C1 segment of cervical spinal cord (tissue), 14 donors: ENCODE measurements around the gene DPPA4.
"Not testable (repeated sequence)": the region's sequence is repeated elsewhere in the genome, so short reads cannot be mapped to it uniquely, and the experiment has no call there.

Experiments
- DNase-seq, 14 donors: peaks; one replicate each; lab custom pipeline; 2025; lab: John Stamatoyannopoulos, UW

The DPPA4 gene, protein sequence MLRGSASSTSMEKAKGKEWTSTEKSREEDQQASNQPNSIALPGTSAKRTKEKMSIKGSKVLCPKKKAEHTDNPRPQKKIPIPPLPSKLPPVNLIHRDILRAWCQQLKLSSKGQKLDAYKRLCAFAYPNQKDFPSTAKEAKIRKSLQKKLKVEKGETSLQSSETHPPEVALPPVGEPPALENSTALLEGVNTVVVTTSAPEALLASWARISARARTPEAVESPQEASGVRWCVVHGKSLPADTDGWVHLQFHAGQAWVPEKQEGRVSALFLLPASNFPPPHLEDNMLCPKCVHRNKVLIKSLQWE

GRCh38 chr3:109337393-109337792, at the start of gene DPPA4:
DPPA4 (minus strand) TSS chr3:109337546; CDS start chr3:109337517, 29 bp downstream.
- DNase-seq: no peak

- DNase-seq: no peak
Measured at GRCh38 chr3:109385442-109386318, 48.3 kb upstream of the DPPA4 start.

DNA sequence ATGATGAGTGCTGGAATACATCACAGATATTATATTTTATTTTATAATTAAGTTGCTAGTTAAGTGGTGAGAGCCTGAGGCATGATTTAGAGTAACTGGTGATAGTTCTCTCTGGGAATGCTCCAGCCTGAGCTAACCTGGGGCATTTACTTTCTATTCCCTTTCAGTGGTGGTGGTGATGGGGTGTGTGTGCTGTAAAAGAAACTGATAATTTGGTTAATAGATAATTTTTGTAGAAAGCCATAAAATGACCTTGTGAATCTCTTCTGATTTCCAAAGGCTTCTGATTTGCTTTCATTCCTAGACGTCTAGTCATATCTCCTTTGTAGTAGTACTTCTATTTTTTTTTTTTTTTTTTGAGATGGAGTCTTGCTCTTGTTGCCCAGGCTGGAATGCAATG, 46.8 kb upstream of the DPPA4 start:
- no peak for DNase-seq

DNA sequence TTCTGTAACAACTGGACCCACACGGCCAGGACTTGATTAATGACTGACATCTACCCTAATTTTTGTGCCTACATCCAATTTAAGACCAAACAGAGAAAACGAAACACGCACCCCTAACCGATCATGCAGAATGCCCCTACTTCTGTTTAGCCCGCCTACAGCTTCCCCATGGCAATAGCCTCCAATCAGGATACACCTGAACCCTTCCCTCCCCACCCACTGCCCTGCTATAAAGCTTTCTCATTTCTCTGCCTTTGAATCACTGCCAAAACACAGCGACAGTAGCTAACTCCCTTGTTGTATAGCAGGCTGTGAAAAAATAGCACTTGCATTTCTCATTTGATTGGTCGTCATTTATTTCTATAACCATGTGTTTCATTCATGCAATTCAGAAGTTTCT, 45.2 kb upstream of the DPPA4 start:
- DNase-seq: no peak

GRCh38 chr3:109375975-109376374, 38.6 kb upstream of the DPPA4 start:
- no peak for DNase-seq

- DNase-seq: not testable (repeated sequence)
Measured at GRCh38 chr3:109374434-109374833, 37.1 kb upstream of the DPPA4 start.

DNA sequence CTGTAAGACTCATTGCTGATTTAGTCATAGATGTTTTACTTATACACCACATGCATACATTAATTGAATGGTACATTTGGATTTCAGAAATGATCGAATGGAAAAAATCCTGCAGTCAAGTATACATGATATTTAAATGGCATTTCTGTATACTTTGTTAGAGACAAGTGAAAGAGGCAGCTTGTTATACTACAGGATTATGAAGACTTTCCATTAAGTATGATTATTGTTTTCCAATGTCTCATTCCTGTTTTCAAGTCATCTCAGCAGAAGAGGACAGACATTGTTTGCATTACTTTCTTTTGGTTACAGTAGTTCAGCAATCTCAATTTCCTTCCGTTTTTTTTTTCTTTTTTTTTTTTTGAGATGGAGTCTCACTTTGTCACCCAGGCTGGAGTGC, 36.6 kb upstream of the DPPA4 start:
- DNase-seq: no peak

GRCh38 chr3:109372639-109373038, 35.3 kb upstream of the DPPA4 start:
- no peak for DNase-seq

DNA sequence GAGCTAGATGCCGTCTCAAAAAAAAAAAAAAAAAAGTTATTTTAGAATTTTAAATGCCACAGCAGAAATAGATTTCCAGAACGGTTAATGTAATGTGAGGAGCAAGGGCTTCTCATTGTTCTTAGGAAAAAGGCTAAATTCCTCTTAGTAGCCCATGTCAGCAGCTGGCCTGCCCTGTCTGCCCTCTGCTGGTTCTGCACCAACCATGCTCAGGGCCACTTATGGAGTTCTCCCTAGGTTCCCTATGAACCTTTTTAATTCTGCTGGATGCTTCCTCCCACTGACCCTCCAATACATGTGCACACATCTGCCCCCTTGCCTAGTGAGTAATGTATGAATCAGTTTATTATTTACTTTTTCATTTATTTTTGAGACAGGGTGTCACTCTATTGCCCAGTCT, 32.2 kb upstream of the DPPA4 start:
- DNase-seq: no peak

GRCh38 chr3:109364088-109364487, 26.7 kb upstream of the DPPA4 start:
- DNase-seq: no peak

DNA sequence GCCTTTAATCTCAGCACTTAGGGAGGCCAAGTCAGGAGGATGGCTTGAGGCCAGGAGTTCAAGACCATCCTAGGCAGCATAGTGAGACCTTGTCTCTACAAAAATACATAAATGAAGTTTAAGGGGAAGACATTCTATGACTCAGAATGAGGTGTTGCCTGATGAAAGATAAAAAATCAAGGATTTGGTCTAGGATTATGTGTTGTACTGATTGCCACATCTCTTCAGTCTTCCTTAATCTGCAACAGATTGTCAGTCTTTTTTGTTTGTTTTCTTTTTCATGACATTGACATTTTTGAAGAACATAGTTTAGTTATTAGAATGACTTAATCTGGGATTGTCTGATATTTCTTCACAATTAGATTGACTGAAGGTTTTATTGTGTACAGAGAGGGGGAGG, 26.3 kb upstream of the DPPA4 start:
- DNase-seq: no peak

GRCh38 chr3:109362823-109363222, 25.5 kb upstream of the DPPA4 start:
- DNase-seq: no peak

DNA sequence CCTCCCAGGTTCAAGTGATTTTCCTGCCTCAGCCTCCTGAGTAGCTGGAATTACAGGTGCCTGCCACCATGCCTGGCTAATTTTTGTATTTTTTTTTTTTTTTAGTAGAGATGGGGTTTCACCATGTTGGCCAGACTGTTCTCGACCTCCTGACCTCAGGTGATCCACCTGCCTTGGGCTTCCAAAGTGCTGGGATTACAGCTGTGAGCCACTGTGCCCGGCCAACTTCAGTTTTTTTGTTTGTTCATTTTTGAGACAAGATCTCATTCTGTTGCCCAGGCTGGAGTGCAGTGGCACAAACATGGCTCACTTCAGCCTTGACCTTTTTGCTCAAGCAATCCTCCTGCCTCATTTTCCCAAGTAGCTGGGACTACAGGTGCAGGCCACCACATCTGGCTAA, 21.5 kb upstream of the DPPA4 start:
- not testable (repeated sequence) for DNase-seq

DNA sequence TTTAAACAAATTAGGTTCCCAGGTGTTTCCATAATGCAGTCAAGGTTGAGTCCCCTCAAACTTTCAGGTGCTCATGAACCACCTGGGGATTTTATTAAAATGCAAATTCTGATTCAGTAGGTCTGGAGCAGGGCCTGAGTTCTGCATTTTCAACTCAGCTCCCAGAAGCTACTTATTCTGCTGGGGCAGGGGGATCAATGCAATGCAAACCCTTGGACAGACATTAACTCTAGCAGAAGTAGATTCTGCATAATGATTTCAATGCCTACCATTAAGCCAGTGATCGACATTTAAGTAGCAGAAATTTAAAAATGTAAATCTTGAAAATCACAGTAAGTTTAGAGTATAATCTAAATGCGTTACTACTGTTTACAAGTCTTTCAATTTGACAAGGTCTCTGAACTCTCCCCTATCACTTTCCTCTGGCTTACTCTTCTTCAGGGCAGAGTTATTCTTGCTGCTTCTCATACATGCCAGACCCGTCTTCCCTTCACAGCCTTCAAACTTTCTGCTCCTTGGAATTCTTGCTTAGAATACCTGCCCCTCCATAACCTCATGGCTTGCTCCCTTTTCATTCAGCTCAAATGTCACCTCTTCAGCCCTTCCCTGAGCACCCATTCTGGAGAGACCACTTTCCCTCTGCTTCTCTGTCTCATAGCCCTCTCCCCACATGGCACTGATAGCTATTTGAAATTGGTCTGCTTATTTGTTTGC, 19.3 kb upstream of the DPPA4 start:
- no peak for DNase-seq

DNA sequence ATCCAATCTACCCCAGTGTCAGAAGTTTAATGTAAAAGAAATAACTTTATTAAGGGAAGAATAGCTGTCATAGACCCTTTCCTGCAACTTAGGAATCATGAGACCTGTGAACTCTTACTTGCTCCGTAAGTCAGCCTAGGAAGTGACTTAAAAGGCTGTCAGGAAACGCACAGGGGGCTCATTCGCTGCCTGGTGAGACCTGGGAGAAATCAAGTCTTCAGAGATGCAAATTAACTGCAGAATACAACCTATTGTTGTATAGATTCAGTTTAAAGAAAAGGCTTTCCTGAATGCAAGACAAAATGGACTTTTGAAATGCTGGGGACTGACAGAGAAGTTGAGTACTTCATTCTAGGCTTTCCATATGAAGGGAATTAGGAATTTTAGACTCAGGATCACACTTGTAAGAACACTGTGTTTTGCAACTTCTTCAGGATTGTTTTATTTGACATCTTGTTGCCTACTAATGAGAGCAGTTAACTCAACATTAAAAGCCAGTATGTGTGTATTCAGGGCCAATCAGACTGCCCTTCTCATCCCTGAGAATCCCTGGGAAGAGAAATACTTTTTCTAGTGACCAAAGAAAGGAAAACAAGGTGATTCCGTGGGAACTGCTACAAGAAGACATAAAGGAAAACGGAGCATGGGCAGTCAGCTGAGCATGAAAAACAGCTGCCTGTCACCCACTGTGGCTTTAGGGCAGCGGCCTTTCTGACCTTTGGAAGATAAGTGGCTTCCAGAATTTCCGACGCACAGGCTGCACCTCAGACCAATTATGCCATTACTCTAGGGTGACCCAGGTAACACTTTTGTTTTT, 18.5 kb upstream of the DPPA4 start:
- no peak for DNase-seq

GRCh38 chr3:109353057-109353456, 15.7 kb upstream of the DPPA4 start:
- no peak for DNase-seq

DNA sequence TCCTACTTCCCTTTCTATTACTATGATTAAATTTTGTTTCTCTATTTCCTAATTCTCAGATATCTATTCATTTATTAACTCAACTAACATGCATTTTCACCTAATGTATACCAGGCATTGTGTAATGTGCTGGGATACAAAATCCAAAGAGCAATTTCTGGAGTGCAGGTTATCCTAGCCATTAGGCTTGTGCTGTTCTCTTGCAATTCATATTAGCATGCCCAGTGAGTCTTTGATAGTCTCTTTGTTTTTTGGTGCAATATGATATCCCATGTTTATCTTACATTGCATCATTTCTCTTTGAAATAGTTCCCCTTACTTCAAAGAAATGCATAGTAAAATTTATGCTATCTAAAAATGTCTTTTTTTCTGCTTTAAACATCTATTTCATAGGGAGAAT, 13.9 kb upstream of the DPPA4 start:
- DNase-seq: no peak

DNA sequence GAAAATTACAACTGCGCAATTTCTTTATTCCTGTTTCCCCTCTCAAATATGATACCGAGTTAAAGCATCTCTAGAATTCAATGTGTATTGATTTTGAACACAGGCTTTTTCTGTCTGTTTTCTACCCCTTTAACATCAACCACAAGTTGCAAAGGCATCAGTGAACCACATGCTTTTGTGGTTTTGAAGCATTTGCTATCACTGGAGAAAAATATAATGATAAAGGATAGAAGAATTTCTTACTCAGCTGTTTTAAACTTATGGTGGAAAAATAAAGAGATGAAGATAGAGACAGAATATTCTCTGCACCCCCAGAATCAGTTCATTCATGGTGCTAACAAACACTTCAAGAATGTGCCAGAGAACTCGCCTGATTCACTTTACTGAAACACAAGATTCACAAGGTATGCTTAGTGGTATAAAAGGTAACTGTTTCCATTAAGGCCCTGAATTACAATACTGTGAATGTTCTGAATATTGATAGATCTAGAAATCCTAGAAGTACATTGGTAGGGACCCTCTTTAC, 9.5 kb upstream of the DPPA4 start:
- DNase-seq: no peak

DNA sequence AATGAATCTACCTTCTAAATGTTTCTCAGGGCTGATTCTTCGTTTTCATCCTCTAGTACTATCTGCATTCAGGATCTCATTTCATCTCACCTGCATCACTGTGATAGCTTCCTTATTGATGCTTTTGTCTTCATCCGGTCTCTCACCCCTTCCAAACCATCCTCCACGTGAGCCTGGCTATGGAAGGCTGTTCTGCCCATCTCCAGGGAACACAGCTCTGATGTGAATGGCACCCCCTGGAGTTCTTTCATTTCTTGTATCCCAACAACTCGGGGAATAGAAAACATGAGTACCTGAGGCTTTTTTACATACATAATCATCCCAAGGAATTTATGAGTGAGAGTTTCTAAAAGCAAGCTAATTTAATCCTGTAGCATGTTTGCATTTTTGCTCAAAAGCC, 8.8 kb upstream of the DPPA4 start:
- DNase-seq: no peak

DNA sequence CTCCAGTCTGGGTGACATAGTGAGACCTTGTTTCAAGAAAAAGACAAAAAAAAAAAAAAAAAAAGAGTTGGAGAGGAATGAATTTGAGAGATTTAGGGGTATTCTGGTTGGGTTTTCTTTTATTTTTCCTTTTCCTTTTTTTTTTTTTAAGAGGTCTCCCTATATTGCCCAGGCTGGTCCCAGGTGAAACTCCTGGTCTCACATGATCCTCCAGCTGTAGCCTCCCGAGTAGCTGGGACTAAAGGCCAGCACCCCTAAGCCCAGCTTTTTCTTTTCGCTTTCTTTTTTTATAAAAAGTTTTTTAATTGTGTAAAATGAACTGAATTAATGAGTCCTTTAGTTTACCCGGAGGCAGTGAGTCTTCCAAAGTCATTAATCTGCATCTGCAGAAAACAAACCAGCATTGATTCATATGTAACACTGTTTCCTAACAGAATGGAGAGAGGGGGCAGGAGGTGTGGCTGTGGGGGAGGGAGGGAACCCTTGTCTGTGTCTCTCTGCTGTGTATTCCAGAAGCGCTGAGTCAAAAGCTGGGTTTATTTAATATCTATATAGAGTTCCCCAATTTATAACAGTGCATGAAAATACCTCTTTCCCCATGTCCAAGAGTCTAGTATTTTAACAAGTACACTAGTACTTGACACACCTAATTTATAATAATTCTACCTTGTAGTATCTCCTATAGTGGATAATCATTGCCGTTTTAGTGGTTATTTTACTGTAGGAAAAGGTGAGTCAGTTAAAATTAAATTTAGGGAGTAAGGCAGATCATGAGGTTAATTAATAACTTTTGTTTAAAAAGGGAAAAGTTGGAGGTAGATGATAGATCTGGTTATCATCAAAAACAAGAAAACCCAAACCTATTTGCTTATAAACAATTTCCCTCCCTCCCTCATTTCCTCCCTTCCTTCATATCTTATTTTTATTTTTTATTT, 2.6 kb upstream of the DPPA4 start:
- DNase-seq: no peak
